Stomach (tissue), 9 donors: ENCODE measurements around the gene FARSA. TPM values are rescaled to one million over a fixed set of nuclear protein-coding genes. Genes with fewer than 3 reads are reported as not detected.
"Not testable (repeated sequence)": the region's sequence is repeated elsewhere in the genome, so short reads cannot be mapped to it uniquely, and the experiment has no call there.

ENCODE experiments used
- DNase-seq, 2 donors: peaks; one replicate each; pipeline versions ENCODE4 v3.0.0 to v3.0.0-alpha.2; 2013 to 2019
- H3K27ac ChIP-seq, 5 donors: fragments of 200-600 bp in 4 of 5; sonication (generic) in 4 of 5; one replicate each; pipeline ENCODE4 v1.5.1; 2013 to 2019; ENCODE audit warnings: mild to moderate bottlenecking in 1 of 5, moderate library complexity in 1 of 5
- H3K27me3 ChIP-seq, 3 donors: fragments of 200-600 bp; sonication (generic); one replicate each; pipeline ENCODE4 v1.5.1; 2017 to 2019; ENCODE audit warnings: mixed run types in 1 of 3
- H3K36me3 ChIP-seq, 4 donors: fragments of 200-600 bp; sonication (generic); 1 replicate in 3 of 4; 2 replicates in 1 of 4; pipeline ENCODE4 v1.5.1; 2016 to 2019
- H3K4me1 ChIP-seq, 4 donors: fragments of 200-600 bp; sonication (generic); one replicate each; pipeline ENCODE4 v1.5.1; 2016 to 2019
- H3K4me3 ChIP-seq, 4 donors: fragments of 200-600 bp; sonication (generic) in 3 of 4; one replicate each; pipeline ENCODE4 v1.5.1; 2016 to 2019; ENCODE audit warnings: mild to moderate bottlenecking in 1 of 4
- H3K9me3 ChIP-seq, 4 donors: fragments of 200-600 bp; sonication (generic); one replicate each; pipeline ENCODE4 v1.5.1; 2016 to 2019
- CTCF ChIP-seq, 7 experiments: fragments of 450-650 bp in 4 of 7; fragments of 200-600 bp in 3 of 7; sonication (generic) in 3 of 7; IDR thresholded peaks; one replicate each; pipeline ENCODE4 v1.5.1; 2016 to 2019; ENCODE audit warnings: antibody characterized with exemption in 7 of 7, control low read depth in 2 of 7, mild to moderate bottlenecking in 1 of 7
- EP300 ChIP-seq: sonication (generic); formaldehyde crosslinking; IDR thresholded peaks from one replicate; pipeline ENCODE4 v1.6.1; 2017; ENCODE audit warnings: antibody characterized with exemption
- POLR2A ChIP-seq, 4 donors: fragments of 450-650 bp; IDR thresholded peaks; one replicate each; pipeline ENCODE4 v1.6.1; 2016; ENCODE audit warnings: antibody characterized with exemption in 4 of 4, control low read depth in 2 of 4, mild to moderate bottlenecking in 1 of 4, moderate library complexity in 1 of 4
- POLR2AphosphoS5 ChIP-seq, 3 donors: sonication (generic); formaldehyde crosslinking; IDR thresholded peaks; one replicate each; pipeline ENCODE4 v1.6.1; 2016; ENCODE audit warnings: antibody characterized with exemption in 3 of 3
- WGBS, 5 donors: extraction: QIAGEN DNeasy Blood & Tissue Kit in 3 of 5; methylation state at CpG; one replicate each; pipeline versions ENCODE4 v1.1.5 to v1.1.7; 2013 to 2018; 5-methylcytosine and 5-hydroxymethylcytosine counted together
- intact Hi-C: fragments of 100-400 bp; cut with DNase I; formaldehyde crosslinking; loops from one replicate; pipeline ENCODE4 v1.15.1; 2023; ENCODE audit warnings: low total_unique reads
- polyA plus RNA-seq, 3 donors: library from polyadenylated mRNA; stranded (reverse); fragments of 200-250 nt; gene quantifications; one replicate each; pipeline ENCODE4 v1.2.3, GENCODE V29; 2013
- total RNA-seq, 5 donors: library from RNA; depleted of rRNA; stranded (reverse); fragments of >200 nt; gene quantifications; one replicate each; pipeline versions ENCODE4 v1.1.0 to v1.2.3, GENCODE V29; 2014 to 2016
- donor health status: healthy with polysubstance abuse.
- donor health status: Bipolar disorder and iron deficiency.
- donor health status: healthy.

Gene FARSA
- total and polyA plus RNA-seq, 8 donors = 27.2 to 125 (median 39.8) TPM

GRCh38 chr19:12959481-12959880, 26.0 kb upstream of the FARSA start:
- Histone ChIP-seq H3K9me3 (no peaks in the 10 kb centered on the region), H3K27ac (no peak overlapping the region), H3K36me3 (peaks cover 0 to 11% (median 8%) of the 10 kb centered on the region in 4 donors), H3K27me3 (no peaks in the 10 kb centered on the region), H3K4me1 (peaks cover 17 to 30% (median 28%) of the 10 kb centered on the region in 4 donors), H3K4me3 (no peak overlapping the region)
- no peak for DNase-seq
- intact Hi-C loops = no loop called here
- TF ChIP-seq EP300 (no peak), POLR2AphosphoS5 (IDR thresholded peaks at IDR 0.05) (no peak), POLR2A (IDR thresholded peaks at IDR 0.05) (no peak), CTCF (IDR thresholded peaks at IDR 0.05) (no peak)
- WGBS, 5 donors = 58 to 67% (median 63%) methylated on average over 6 of the region's 6 CpGs

- 21 to 40% (median 36%) methylated on average over 31 of the region's 31 CpGs for WGBS, 5 donors
- intact Hi-C loops, H3K27me3 ChIP-seq, DNase-seq, H3K9me3 ChIP-seq: not testable (repeated sequence)
- Histone ChIP-seq H3K36me3 (peaks cover 8 to 31% (median 28%) of the 10 kb centered on the region in 4 donors), H3K4me3 (peak overlapping the region; percentile 82 to 100 (median 92)), H3K4me1 (peaks cover 31 to 50% (median 46%) of the 10 kb centered on the region in 4 donors), H3K27ac (peak overlapping the region; percentile 84 to 95 (median 94))
These were observed 24.0 kb upstream of the FARSA start for GRCh38 chr19:12957389-12957952.

GRCh38 chr19:12956446-12957388, 23.2 kb upstream of the FARSA start, which contains the start of gene GADD45GIP1:
Gene GADD45GIP1, minus strand, starts transcription at chr19:12957223. Its CDS starts 11 bp downstream, at chr19:12957212.
- intact Hi-C loops = no loop called here
- H3K4me1 ChIP-seq = peaks cover 33 to 54% (median 47%) of the 10 kb centered on the region in 4 donors
- WGBS, 5 donors = 2 to 5% (median 3%) methylated on average over 40 to 84 of the region's 84 CpGs

GRCh38 chr19:12955996-12956395, 22.5 kb upstream of the FARSA start:
- H3K4me1 ChIP-seq = peaks cover 33 to 54% (median 47%) of the 10 kb centered on the region in 4 donors
- H3K9me3 ChIP-seq = no peaks in the 10 kb centered on the region
- H3K27ac ChIP-seq = peak overlapping the region; percentile 84 to 95 (median 94)
- WGBS, 5 donors = 33 to 55% (median 41%) methylated on average over 9 to 12 of the region's 12 CpGs
- intact Hi-C loops = no loop called here
- no peaks in the 10 kb centered on the region for H3K27me3 ChIP-seq
- no peak for TF ChIP-seq EP300
- TF ChIP-seq POLR2A (IDR thresholded peaks at IDR 0.05) = no peak
- no peak for TF ChIP-seq CTCF (IDR thresholded peaks at IDR 0.05)
- no peak for TF ChIP-seq POLR2AphosphoS5 (IDR thresholded peaks at IDR 0.05)
- peaks cover 22 to 46% (median 43%) of the 10 kb centered on the region in 4 donors for H3K36me3 ChIP-seq
- peak overlapping the region; percentile 82 to 100 (median 92) for H3K4me3 ChIP-seq
- no peak for DNase-seq

More at GRCh38 chr19:12956446-12957388, 23.2 kb upstream of the FARSA start, which contains the start of gene GADD45GIP1:
- H3K36me3 ChIP-seq = peaks cover 15 to 39% (median 35%) of the 10 kb centered on the region in 4 donors
- H3K4me3 ChIP-seq = peak within 1 kb of the TSS; percentile 82 to 100 (median 92)
- DNase-seq = peak; percentile 79 to 93
- H3K27ac ChIP-seq = peak within 1 kb of the TSS; percentile 84 to 95 (median 94)
- H3K27me3 ChIP-seq = no peaks in the 10 kb centered on the region
- TF ChIP-seq CTCF (IDR thresholded peaks at IDR 0.05) (no peak), POLR2A (IDR thresholded peaks at IDR 0.05) (peak in 1 of 4 donors; percentile 57), POLR2AphosphoS5 (IDR thresholded peaks at IDR 0.05) (peak in 2 of 3 donors; percentile 77 to 87), EP300 (no peak)
- H3K9me3 ChIP-seq = no peaks in the 10 kb centered on the region

- H3K9me3 ChIP-seq, DNase-seq, H3K27me3 ChIP-seq, intact Hi-C loops: not testable (repeated sequence)
- WGBS, 5 donors = 80 to 89% (median 85%) methylated on average over 9 of the region's 9 CpGs
- Histone ChIP-seq H3K4me3 (peak overlapping the region in 2 of 4 donors; percentile 89 to 100), H3K36me3 (peaks cover 27 to 50% (median 47%) of the 10 kb centered on the region in 4 donors), H3K27ac (peak overlapping the region in 4 of 5 donors; percentile 88 to 95 (median 94)), H3K4me1 (peaks cover 33 to 54% (median 47%) of the 10 kb centered on the region in 4 donors)
These were observed 22.1 kb upstream of the FARSA start for GRCh38 chr19:12955575-12955974.
